ENCODE measurements around the gene BAIAP2.

The BAIAP2 gene

GRCh38 chr17:81095383-81095762 is 60.4 kb downstream of the BAIAP2 start:
- DNase-seq, result no peak
- H3K36me3 Mint-ChIP-seq (ENCODE audit: low read depth), result no peaks in the 10 kb centered on the region
- H3K27ac Mint-ChIP-seq, result peak overlapping the region; percentile 95
- TF ChIP-seq CTCF (IDR thresholded peaks at IDR 0.05), result no peak
- H3K27me3 Mint-ChIP-seq (ENCODE audit: low read depth, poor library complexity), result peaks cover 4% of the 10 kb centered on the region
- H3K4me1 Mint-ChIP-seq, result peaks cover 65% of the 10 kb centered on the region
- H3K4me3 Mint-ChIP-seq, result peak overlapping the region; percentile 66
- no peaks in the 10 kb centered on the region for H3K9me3 Mint-ChIP-seq

GRCh38 chr17:81096741-81097133 is 61.8 kb downstream of the BAIAP2 start:
- H3K27ac Mint-ChIP-seq, result peak overlapping the region; percentile 83
- no peak for TF ChIP-seq CTCF (IDR thresholded peaks at IDR 0.05)
- no peaks in the 10 kb centered on the region for H3K9me3 Mint-ChIP-seq
- peaks cover 4% of the 10 kb centered on the region for H3K27me3 Mint-ChIP-seq (ENCODE audit: low read depth, poor library complexity)
- H3K4me3 Mint-ChIP-seq, result peak overlapping the region; percentile 60
- H3K36me3 Mint-ChIP-seq (ENCODE audit: low read depth), result no peaks in the 10 kb centered on the region
- peaks cover 64% of the 10 kb centered on the region for H3K4me1 Mint-ChIP-seq
- no peak for DNase-seq

GRCh38 chr17:81097134-81097942 is 62.4 kb downstream of the BAIAP2 start:
- TF ChIP-seq CTCF (IDR thresholded peaks at IDR 0.05), result peak; percentile 53
- Mint-ChIP-seq H3K4me3 (peak overlapping the region; percentile 63), H3K36me3 (ENCODE audit: low read depth) (no peaks in the 10 kb centered on the region), H3K27ac (peak overlapping the region; percentile 37), H3K27me3 (ENCODE audit: low read depth, poor library complexity) (peaks cover 3% of the 10 kb centered on the region), H3K9me3 (no peaks in the 10 kb centered on the region), H3K4me1 (peaks cover 62% of the 10 kb centered on the region)
- DNase-seq, result peak; percentile 88

- no peaks in the 10 kb centered on the region for H3K27me3 Mint-ChIP-seq (ENCODE audit: low read depth, poor library complexity)
- TF ChIP-seq CTCF (IDR thresholded peaks at IDR 0.05), result no peak
- H3K4me3 Mint-ChIP-seq, result no peak overlapping the region
- no peaks in the 10 kb centered on the region for H3K9me3 Mint-ChIP-seq
- H3K4me1 Mint-ChIP-seq, result peaks cover 59% of the 10 kb centered on the region
- H3K36me3 Mint-ChIP-seq (ENCODE audit: low read depth), result no peaks in the 10 kb centered on the region
- H3K27ac Mint-ChIP-seq, result no peak overlapping the region
- no peak for DNase-seq
Measured at GRCh38 chr17:81097943-81098308, 63.0 kb downstream of the BAIAP2 start.

GRCh38 chr17:81099888-81100287 is 64.9 kb downstream of the BAIAP2 start:
- no peaks in the 10 kb centered on the region for H3K9me3 Mint-ChIP-seq
- H3K4me3 Mint-ChIP-seq, result no peak overlapping the region
- H3K4me1 Mint-ChIP-seq, result peaks cover 41% of the 10 kb centered on the region
- no peaks in the 10 kb centered on the region for H3K27me3 Mint-ChIP-seq (ENCODE audit: low read depth, poor library complexity)
- no peak overlapping the region for H3K27ac Mint-ChIP-seq
- TF ChIP-seq CTCF (IDR thresholded peaks at IDR 0.05), result no peak
- no peaks in the 10 kb centered on the region for H3K36me3 Mint-ChIP-seq (ENCODE audit: low read depth)
- no peak for DNase-seq

GRCh38 chr17:81100668-81101067 is 65.7 kb downstream of the BAIAP2 start:
- Mint-ChIP-seq H3K36me3 (ENCODE audit: low read depth) (no peaks in the 10 kb centered on the region), H3K27ac (no peak overlapping the region), H3K4me3 (no peak overlapping the region), H3K9me3 (no peaks in the 10 kb centered on the region), H3K4me1 (peaks cover 33% of the 10 kb centered on the region), H3K27me3 (ENCODE audit: low read depth, poor library complexity) (no peaks in the 10 kb centered on the region)
- TF ChIP-seq CTCF (IDR thresholded peaks at IDR 0.05), result no peak
- DNase-seq, result no peak
